Left renal pelvis (tissue), 4 donors: Measurements from ENCODE around the gene CDH22. TPM values are rescaled to one million over a fixed set of nuclear protein-coding genes. Genes with fewer than 3 reads are reported as not detected.

Experiments used
- DNase-seq, 4 donors: peaks; one replicate each; pipeline ENCODE4 v3.0.0-alpha.2; 2013; ENCODE audit warnings: low read depth in 4 of 4, low spot score in 3 of 4
- polyA plus RNA-seq, 4 donors: library from polyadenylated mRNA; unstranded; fragments of 120-200 nt; gene quantifications; one replicate each; pipeline ENCODE4 v1.2.1, GENCODE V29; 2013; ENCODE audit not compliant: insufficient read length in 4 of 4

The CDH22 gene
- polyA plus RNA-seq, 4 donors = 0.09 to 0.70 TPM; not detected in 2

- no peak for DNase-seq
Measured at GRCh38 chr20:46204594-46205186, 103.6 kb downstream of the CDH22 start.

GRCh38 chr20:46203510-46203837, 104.8 kb downstream of the CDH22 start:
- DNase-seq = no peak

GRCh38 chr20:46202766-46203509, 105.4 kb downstream of the CDH22 start:
- DNase-seq = no peak

- DNase-seq = no peak
Measured at GRCh38 chr20:46200582-46201570, 107.4 kb downstream of the CDH22 start.

- DNase-seq = no peak
Measured at GRCh38 chr20:46199198-46199597, 109.1 kb downstream of the CDH22 start.

- no peak for DNase-seq
Measured at GRCh38 chr20:46196990-46197389, 111.3 kb downstream of the CDH22 start.

- DNase-seq = no peak
Measured at GRCh38 chr20:46195264-46196036, 112.8 kb downstream of the CDH22 start.

- no peak for DNase-seq
Measured at GRCh38 chr20:46194409-46194808, 113.9 kb downstream of the CDH22 start.

- peak in 3 of 4 donors; percentile 25 to 52 (median 38) for DNase-seq
Measured at GRCh38 chr20:46192376-46192944, 115.8 kb downstream of the CDH22 start.

- DNase-seq = no peak
Measured at GRCh38 chr20:46191611-46192010, 116.7 kb downstream of the CDH22 start.

GRCh38 chr20:46191168-46191540, 117.1 kb downstream of the CDH22 start:
- DNase-seq = no peak

- no peak for DNase-seq
Measured at GRCh38 chr20:46190478-46191167, 117.7 kb downstream of the CDH22 start.

GRCh38 chr20:46188866-46189541, 119.3 kb downstream of the CDH22 start:
- no peak for DNase-seq

- no peak for DNase-seq
Measured at GRCh38 chr20:46186210-46186609, 122.1 kb downstream of the CDH22 start.

GRCh38 chr20:46185353-46185752, 122.9 kb downstream of the CDH22 start:
- no peak for DNase-seq

- DNase-seq = no peak
Measured at GRCh38 chr20:46183768-46184167, 124.5 kb downstream of the CDH22 start.

GRCh38 chr20:46182276-46183200, 125.8 kb downstream of the CDH22 start:
- DNase-seq = no peak

GRCh38 chr20:46179862-46180261, 128.4 kb downstream of the CDH22 start:
- DNase-seq = peak; percentile 22 to 61 (median 32)
